HG03460 (cell line): ENCODE data around the gene PACS1.
"Not testable (repeated sequence)": the region's sequence is repeated elsewhere in the genome, so short reads cannot be mapped to it uniquely, and the experiment has no call there.

Experiments used
- ATAC-seq: cut with Tn5 transposase; IDR thresholded peaks from one replicate; pipeline ENCODE4 v1.9.1; 2021; ENCODE audit not compliant: unreplicated experiment

The PACS1 gene

DNA sequence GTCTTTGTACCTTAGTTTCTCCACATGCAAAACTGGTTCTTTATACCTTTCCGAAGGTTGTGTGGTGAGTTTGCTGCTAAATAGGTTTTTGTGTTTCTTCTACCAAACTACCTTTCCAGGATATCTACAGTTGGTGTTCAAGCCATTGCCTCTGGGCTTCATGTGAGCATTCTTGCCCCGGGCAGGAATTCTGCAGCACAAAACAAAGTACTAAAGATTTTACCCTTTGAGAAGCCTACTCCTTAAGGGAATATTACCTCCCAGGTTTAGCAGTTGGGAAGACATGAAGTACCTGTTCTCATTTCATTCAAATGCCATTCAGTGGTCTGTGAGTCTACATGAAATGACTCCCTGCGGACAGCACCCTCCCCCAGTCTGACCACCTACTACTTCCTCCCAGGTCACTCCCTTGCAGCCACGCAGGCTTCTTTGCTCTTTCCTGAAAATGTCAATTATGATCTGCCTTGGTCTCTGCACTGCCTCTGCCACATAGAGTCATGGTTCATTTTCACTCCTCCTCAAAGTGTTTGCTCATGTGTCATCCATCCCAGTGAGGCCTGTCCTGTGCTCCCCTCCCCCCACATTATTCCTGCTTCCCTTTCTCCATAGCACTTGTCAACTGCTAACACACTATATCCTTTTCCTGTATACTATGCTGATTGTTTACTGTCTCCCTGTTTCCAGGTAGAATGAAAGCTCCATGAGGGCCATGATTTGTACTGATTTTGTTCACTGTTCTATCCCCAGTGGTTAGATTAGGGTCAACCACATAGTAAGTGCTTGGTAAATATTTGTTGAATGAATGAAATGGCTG, 36.9 kb downstream of the PACS1 start:
- ATAC-seq, result no peak

DNA sequence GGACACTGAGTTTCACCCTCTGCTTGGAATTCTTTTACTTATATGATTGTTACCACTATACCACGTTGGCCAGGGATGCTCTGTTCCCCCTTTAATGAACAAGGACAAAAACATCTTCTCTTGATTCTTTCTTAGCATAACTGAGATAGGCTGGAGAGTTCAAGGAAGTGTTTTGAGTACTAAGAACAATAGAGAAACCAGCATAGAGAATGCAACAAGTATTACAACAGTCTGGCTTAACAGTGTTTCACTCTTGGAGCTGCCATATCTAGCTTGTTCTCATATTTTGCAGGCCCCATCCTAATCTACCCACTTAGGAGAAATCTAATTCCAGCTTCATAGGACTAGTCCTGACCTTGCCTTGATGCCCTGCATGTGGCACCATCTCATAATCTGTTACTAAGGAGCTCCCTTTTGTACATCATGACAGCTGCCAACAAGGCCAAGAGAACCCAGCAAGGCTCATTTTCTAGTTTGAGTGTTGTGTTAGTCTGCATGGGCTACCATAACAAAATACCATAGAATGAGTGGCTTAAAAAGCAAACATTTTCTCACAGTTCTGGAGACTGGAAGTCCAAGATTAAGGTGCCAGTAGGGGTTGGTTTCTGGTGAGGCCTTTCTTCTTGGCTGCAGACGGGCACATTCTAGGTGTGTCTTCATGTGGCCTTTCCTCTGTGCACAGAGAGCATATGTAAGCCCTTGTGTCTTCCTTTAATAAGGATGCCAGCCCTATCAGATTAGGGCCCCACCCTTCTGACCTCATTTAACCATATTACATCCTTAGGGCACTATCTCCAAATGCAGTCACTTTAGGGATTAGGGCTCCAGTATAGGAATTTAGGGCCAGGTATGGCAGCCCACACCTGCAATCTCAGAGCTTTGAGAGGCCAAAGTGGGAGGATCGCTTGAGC, 37.8 kb downstream of the PACS1 start:
- ATAC-seq, result no peak

DNA sequence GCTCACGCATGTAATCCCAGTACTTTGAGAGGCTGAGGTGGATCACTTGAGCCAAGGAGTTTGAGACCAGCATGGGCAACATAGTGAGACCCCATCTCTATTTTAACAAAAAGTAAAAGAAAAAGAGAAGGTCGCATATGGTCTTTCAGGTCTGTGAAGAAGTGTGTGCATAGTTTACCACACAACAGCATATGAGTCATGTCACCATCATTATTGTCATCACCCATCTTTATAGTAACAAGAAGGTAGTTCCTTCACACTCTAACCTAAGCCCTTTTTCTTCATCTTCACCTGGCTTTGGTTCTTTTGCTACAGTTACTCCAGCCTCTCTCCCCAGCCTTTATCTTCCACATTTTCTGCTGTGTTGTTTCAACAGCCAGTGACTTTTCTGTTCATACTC, 39.2 kb downstream of the PACS1 start:
- no peak for ATAC-seq

DNA sequence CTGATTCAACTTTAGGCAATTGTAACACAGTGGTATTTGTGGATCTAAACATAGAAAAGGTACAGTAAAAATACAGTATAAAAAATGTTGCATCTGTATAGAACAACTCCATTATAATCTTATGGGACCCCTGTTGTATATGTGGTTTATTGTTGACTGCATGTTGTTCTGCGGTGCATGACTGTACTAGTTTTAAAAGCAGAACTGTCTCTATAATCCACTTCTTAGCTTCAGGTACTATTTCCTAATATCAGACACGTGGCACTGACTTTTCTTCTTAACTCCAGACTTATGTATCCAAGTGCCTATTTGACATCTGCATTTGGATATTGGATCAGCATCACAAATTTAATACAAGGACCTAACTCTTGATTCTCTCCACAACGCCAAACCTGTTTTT, 41.1 kb downstream of the PACS1 start:
- ATAC-seq, result no peak

DNA sequence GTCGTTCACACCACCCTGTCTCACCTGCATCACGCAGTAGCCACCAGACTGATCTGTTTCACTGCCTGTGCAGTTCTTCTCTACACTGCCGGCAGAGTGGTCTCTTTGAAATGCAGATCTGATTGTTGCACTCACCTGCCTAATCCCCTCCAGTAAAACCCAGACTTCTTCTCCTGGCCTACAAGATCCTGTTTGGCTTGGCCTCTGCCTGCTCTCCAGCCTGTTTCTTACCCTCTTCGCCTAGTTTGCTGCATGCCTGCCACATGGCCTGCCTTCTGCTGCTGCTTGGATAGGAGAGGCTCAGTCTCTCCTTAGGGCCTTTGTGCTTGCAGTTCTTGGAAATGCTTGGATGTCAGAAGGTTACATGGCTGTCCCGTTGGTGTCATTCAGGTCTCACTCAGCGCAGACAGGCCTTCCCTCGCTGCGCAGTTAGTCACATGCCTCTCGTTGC, 42.0 kb downstream of the PACS1 start:
- no peak for ATAC-seq

DNA sequence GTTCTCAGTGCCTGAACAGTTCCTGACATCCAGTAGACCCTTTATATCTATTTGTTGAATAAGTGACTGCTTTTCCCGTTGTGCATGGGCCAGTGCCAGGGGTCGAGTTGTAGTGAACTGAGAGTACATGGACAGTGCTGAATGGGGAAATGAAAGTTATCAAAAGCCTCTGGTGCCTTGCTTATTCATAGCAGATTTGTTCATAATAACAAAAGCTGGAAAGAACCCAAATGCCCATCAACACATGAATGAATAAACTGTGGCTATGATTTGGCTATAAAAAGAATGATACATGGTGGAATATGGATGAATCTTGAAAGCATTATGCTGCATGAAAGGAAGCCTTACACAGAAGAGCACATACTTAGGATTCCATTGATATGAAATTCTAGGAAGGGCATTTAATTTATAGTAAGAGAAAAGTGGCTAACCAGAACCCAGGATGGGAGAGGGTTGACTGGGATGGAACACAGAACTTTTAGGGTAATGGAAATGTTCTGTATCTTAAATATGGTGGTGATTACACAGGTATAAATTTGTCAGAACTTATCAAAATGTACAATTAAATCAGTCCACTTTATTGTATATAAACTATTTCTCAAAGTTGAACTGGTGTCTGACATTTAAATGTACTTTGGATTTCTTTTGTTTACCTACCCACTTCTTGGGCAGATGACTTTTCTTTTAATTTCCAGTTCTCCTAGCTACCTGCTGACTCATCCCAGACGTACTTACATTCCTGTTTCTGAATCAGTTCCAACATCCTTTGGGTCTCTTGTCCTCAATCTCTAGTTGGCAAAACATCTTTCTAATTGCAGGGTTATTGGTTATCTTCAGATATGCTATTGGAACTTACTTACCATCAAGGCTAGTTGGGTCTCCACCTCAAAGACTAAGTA, 42.8 kb downstream of the PACS1 start:
- no peak for ATAC-seq

DNA sequence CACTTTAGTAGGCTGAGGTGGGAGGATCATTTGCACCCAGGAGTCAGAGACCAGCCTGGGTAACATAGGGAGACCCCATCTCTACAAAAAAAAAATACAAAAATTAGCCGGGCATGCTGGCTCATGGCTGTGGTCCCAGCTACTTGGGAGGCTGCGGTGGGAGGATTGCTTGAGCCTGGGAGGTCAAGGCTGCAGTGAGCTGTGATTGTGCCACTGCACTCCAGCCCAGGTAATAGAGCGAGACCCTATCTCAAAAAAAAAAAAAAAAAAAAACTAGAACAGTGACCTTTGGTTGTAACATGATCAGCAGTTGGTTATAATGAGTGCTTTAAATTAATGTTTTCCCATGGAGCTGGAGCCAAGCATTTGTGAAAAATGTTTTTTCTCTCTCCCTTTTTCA, 44.9 kb downstream of the PACS1 start:
- ATAC-seq, result not testable (repeated sequence)

DNA sequence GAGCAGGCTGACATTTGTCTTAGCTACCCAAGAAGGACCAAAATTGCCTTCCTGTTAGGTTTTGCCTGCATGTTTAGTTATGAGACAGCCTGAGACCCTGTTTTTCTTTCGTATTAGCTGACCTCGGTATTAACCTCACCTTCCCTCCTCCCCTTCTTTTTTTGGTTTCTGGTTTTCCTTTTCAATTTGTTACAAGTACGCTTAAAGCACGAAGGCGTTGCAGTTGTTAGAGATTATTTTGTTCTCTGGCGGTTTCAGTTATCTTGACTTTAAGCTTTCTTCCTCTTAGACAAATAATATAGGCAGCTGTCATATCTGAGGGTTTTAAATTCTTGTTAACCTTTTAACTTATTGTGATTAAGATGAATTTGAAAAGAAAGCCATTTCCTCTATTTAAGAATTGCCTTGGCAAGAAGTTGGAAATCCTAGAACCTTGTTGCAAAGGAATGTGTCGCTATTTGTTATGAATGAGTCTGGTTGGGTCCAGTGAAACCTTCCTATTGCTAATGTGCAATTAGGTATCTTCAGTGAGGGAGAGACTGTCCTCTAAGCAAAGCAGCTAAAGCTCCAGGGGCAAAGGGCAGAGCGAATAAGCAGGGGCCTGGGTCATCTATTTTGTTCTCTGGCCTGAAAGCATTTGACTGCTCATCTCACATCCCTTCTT, 45.7 kb downstream of the PACS1 start:
- ATAC-seq, result peak; percentile 56

DNA sequence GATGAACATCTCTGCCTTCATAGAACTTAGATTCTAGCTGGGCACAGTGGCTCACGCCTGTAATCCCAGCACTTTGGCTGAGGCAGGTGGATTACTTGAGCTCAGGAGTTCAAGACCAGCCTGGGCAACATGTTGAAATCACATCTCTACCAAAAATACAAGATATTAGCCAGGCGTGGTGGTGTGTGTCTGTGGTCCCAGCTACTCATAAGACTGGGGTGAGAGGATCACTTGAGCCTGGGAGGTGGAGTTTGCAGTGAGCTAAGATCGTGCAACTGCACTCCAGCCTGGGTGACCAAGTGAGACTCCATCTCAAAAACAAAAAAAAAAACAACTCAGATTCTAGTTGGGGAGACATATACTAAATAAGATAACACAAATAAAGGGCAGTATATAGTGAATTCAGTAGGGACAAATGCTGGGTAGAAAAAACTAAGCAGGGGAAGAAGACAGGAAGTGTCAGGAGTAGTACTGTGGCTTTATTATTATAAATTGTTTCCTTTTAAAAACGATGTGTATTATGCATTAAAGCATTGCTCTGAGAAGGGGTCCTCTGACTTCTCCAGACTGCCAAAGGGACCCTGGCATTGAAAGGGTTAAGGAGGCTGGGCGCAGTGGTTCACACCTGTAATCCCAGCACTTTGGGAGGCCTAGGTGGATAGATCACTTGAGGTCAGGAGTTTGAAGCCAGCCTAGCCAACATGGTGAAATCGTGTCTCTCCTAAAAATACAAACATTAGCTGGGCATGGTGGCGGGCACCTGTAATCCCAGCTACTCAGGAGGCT, 46.7 kb downstream of the PACS1 start:
- ATAC-seq, result no peak

DNA sequence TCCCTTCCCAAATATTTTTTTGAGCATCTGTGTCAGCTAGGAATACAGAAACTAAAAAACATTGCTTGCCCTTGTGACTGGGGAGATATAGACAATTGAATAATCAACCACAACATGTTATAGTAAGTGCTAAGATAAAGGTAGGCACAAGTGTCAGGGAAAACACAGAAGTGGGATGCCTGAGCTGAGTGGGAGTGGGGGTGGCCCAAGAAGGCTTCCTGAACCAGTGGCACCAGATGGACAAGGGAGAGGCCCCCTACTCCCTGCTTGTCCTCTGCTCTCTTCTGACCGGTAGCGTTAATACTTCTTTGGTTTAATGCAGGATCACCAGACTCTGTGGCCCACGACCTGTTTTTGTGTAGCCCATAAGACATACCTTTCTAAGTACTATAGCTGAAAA, 48.8 kb downstream of the PACS1 start:
- no peak for ATAC-seq

DNA sequence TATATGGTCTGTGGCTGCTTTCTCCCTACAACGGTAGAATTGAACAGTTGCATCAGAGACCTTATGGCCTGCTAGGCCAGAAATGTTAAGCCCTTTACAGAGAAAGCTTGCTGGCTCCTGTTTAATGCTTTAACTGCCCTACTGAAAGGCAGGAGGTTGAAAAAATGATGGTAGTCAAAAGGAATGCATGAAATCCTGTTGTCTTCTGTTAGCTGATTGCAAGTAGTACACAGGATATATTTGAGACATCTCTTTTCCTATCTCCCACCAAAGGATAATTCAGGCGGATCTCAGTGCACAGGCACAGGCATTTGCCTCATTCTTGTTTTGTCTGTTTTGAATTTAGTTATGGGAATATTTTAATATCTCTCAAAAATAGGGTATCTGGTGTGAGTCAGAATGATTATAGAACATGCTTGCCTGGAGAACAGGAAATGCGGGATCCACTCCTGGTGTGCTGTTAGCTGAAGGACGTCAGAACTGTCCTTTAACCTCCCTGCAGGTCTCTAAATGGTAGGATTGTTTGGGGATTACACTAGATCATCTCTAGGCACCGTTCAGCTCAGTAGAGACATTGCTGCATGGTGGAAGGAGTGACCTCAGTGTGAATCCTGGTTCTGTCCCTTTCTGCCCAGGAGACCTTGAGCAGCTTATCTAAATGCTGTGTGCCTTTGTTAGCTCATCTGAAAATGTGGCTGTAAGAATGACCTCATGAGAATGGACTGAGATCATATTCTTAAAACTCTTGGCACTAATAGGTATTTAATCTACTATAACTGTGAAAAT, 49.5 kb downstream of the PACS1 start:
- no peak for ATAC-seq

DNA sequence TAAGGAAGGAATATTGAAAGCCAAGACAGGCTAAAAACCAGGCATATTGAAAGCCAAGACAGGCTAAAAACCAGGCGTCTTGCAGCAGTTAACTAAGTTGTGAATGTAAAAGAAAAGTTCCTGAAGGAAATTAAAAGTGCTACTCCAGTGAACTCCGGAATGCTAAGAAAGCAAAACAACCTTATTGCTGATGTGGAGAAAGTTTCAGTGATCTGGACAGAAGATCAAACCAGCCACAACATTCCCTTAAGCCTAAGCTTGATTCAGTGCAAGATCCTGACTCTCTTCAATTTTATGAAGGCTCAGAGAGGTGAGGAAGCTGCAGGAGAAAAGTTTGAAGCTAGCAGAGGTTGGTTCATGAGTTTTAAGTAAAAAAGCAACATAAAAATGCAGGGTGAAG, 51.4 kb downstream of the PACS1 start:
- no peak for ATAC-seq

DNA sequence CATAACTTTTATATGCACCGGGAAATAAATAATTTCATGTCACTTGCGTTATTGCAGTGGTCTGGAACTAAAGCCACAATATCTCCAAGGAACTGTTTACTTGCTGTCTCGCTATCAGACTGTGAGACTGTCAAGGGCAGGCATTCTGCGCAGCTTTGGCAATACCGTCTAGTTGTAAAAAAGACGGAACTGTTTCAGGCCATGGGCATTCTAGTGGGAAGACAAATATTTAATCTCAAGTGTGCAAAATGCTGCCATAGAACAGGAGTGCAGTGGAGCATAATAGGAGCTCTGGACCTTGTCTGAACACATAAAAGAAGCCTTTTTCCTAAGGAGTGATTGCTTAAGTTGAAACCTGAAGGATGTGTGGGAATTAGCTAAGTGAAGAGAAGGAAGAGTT, 53.8 kb downstream of the PACS1 start:
- no peak for ATAC-seq

DNA sequence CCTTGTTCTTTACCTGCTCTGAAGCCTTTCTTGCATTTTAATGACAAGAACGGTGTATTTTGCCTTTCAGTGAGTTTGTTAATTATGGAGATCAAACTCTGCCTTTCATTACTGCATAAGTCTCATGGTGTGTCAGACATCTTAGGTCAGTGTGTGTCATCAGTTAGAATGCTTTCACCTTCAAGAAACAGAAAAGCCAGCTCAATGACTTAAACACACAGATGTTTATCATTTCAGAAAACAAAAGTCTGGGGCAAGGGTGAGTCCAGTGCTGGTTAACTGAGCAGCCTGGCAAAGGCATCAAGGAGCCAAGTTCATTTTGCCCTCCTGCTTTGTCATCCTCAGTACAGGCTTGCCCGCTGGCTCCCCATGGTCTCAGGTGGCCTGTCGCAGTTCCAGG, 54.5 kb downstream of the PACS1 start:
- no peak for ATAC-seq

DNA sequence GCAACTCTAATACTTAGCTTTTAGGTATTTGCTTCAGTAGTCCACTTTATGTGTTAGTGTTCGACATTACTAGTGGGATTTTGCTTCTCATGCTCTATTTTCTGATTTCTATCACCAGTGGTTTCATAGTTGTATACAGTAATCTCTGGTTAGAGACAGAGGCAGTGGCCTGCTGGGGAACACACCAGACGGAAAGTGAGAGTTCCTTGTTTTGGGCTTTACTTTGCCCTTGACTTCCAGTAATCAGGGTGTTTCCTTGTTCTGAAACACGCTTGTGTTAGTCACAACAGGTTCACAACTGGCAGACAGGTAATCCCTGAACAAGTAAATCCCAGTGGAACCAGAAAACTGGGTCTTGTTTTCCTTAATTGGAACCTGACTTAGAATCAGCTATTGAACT, 56.0 kb downstream of the PACS1 start:
- ATAC-seq, result no peak

DNA sequence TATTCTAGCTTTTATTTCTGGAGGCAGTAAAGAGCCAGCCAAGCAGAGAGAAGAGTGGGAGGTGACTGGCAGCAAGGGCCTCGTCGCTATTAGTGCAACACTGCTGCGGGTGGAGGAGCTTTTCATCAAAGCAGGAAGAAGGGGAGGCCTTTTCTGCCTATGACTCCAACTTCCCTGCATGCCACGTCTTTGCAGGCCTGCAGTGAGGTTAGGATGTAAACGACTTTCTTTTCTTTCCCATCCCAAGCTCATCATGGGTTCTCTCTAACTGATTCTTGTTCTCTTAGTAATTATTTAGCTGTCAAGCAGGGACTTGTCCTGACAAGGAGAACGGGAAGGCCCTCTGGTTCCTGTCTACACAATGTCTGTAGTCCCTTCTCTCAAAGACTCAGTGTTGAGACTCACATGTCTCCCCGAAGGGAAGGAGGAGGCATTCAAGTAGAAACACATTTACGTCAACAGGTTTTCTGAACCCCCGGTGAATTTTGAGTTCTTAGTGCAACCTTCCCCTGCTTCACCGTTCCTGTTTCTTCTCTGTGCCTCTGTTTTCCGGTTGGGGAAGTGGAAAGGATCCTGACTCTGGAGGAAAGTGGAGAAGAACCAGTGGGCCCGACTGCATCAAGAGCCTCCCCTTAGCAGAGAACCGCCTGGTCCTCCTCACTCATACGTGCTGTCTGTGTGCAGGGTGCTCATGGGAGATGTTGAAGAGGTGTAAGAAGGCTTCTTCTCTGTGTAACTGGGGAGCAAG, 56.9 kb downstream of the PACS1 start:
- no peak for ATAC-seq

DNA sequence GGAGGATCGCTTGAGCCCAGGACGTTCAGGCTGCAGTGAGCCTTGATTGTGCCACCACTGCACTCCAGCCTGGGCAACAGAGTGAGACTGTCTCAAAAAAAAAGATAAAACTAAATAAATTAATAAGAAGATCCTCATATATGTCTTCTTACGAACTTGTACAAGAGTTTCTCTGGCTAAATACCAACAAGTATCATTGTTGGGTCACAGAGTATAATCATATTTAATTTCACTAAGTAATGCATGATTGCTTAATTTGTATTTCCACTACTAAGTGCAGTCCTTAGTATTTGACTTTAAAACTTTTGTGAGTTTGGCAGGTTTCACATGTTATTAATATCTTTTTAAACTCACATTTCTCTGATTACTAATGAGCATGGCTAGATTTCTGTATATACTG, 60.9 kb downstream of the PACS1 start:
- ATAC-seq, result no peak

DNA sequence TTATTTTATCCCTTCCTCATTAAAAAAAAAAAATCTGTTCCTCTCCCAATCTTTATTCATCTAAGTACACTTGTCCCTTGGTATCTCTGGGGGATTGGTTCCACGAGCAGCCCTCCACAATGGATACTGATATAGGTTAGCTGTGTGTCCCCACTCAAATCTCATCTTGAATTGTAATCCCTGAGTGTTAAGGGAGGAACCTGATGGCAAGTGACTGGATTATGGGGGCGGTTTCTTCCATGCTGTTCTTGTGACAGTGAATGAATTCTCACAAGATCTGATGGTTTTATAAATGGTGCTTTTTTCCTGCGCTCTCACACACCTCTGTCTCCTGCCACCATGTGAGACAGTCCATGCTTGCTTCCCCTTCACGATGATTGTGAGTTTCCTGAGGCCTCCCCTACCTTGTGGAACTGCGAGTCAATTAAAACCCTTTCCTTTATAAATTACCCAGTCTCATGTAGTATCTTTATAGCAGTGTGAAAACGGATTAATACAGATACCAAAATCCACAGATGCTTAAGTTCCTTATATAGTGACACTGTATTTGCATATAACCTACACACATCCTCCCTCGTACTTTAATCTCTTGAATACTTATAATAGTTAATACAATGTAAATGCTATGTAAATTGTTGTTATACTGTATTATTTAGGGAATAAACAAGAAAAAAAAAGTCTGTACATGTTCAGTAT, 62.0 kb downstream of the PACS1 start:
- no peak for ATAC-seq
